ENCODE data around the gene BUB1. TPM values are rescaled to one million over a fixed set of nuclear protein-coding genes. Genes with fewer than 3 reads are reported as not detected.
A peak's percentile ranks its signal among the peaks of the same experiment; 100 is the strongest.

The BUB1 gene
- total and polyA plus RNA-seq, 4 donors = 1.6 to 12.4 (median 2.7) TPM

DNA sequence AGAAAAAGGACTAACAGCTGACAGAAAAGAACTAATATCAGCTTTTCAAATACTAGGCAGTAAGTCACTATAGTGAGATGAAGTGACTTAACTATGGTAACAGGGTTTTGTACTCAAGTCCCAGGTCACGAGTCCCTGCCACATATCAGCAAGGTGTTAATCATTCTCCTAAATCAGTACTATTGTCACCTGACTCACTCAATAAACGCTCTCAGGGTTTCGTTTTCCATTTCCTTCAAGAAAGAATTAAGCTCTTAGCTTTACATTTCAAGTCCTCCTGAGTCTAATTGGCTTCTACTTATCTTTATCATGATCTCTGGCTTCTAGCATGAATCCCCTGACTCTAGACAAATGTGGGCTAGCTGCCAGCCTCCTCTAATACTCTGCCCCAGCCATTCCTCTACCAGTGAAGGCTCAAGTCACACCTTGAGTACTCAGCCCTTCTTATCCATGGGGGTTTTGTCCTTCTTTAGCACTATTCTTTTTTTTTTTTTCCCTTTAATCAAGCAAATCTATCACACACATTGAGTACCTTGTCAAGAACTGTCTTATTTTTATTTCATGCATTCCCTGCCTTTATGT, 20.0 kb downstream of the BUB1 start:
- TF ChIP-seq, protein P1, sequence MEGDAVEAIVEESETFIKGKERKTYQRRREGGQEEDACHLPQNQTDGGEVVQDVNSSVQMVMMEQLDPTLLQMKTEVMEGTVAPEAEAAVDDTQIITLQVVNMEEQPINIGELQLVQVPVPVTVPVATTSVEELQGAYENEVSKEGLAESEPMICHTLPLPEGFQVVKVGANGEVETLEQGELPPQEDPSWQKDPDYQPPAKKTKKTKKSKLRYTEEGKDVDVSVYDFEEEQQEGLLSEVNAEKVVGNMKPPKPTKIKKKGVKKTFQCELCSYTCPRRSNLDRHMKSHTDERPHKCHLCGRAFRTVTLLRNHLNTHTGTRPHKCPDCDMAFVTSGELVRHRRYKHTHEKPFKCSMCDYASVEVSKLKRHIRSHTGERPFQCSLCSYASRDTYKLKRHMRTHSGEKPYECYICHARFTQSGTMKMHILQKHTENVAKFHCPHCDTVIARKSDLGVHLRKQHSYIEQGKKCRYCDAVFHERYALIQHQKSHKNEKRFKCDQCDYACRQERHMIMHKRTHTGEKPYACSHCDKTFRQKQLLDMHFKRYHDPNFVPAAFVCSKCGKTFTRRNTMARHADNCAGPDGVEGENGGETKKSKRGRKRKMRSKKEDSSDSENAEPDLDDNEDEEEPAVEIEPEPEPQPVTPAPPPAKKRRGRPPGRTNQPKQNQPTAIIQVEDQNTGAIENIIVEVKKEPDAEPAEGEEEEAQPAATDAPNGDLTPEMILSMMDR (IDR thresholded peaks at IDR 0.05; ENCODE audit: control extremely low read depth, extremely low read depth) = no peak
- ATAC-seq (ENCODE audit: insufficient read depth, low FRiP score) = peak; percentile 81
- Histone ChIP-seq H3K4me3 (no peak overlapping the region), H3K27ac (ENCODE audit: low read depth in 1 of 2, low read length in 1 of 2) (peak overlapping the region in 1 of 2 donors; percentile 79), H3K36me3 (ENCODE audit: control insufficient read depth in 4 of 4, insufficient read depth in 4 of 4, low read length in 4 of 4) (peaks cover 0 to 25% (median 0%) of the 10 kb centered on the region in 4 donors), H3K4me1 (ENCODE audit: control insufficient read depth in 5 of 5, insufficient read depth in 5 of 5, low read length in 5 of 5) (peaks cover 0 to 9% (median 3%) of the 10 kb centered on the region in 5 donors), H3K27me3 (ENCODE audit: control insufficient read depth in 3 of 3, insufficient read depth in 3 of 3, low read length in 2 of 3) (no peaks in the 10 kb centered on the region), H3K9ac (ENCODE audit: insufficient read depth in 1 of 2, low read length in 2 of 2) (no peak overlapping the region), H3K9me3 (ENCODE audit: control insufficient read depth in 4 of 4, insufficient read depth in 3 of 4, low read length in 3 of 4) (no peaks in the 10 kb centered on the region)
- 55 to 93% methylated on average over 3 of the region's 3 CpGs for WGBS, 2 donors
- DNase-seq = peak; percentile 58 to 84 (median 63)

DNA sequence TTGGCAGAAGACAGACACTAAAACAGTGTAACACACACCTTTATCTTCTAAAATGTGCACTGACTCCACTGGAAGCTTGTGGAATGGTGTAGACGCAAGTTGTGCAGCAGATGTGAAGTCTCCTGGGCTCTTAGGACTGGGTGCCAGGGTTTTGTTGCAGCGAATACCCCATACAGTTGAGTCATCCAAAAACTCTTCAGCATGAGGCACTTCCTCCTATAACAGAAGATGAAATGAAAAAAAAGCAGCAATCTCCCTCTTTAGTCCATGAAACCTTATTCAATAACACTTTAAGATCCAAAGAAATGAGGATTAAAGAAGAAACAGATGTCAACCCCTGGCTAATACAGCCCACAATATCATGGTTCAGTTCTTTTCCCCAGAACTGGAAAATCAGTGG, 22.2 kb downstream of the BUB1 start:
- no peaks in the 10 kb centered on the region for H3K27me3 ChIP-seq (ENCODE audit: control insufficient read depth in 3 of 3, insufficient read depth in 3 of 3, low read length in 2 of 3)
- no peak for ATAC-seq (ENCODE audit: insufficient read depth, low FRiP score)
- no peak overlapping the region for H3K9ac ChIP-seq (ENCODE audit: insufficient read depth in 1 of 2, low read length in 2 of 2)
- peaks cover 0 to 28% (median under 1%) of the 10 kb centered on the region in 4 donors for H3K36me3 ChIP-seq (ENCODE audit: control insufficient read depth in 4 of 4, insufficient read depth in 4 of 4, low read length in 4 of 4)
- DNase-seq = no peak
- TF ChIP-seq, protein P1 (IDR thresholded peaks at IDR 0.05; ENCODE audit: control extremely low read depth, extremely low read depth) = no peak
- no peaks in the 10 kb centered on the region for H3K9me3 ChIP-seq (ENCODE audit: control insufficient read depth in 4 of 4, insufficient read depth in 3 of 4, low read length in 3 of 4)
- no peak overlapping the region for H3K4me3 ChIP-seq
- no peak overlapping the region for H3K27ac ChIP-seq (ENCODE audit: low read depth in 1 of 2, low read length in 1 of 2)
- H3K4me1 ChIP-seq (ENCODE audit: control insufficient read depth in 5 of 5, insufficient read depth in 5 of 5, low read length in 5 of 5) = peaks cover 0 to 9% (median 0%) of the 10 kb centered on the region in 5 donors
- 73 to 83% methylated on average over 2 of the region's 2 CpGs for WGBS, 2 donors

DNA sequence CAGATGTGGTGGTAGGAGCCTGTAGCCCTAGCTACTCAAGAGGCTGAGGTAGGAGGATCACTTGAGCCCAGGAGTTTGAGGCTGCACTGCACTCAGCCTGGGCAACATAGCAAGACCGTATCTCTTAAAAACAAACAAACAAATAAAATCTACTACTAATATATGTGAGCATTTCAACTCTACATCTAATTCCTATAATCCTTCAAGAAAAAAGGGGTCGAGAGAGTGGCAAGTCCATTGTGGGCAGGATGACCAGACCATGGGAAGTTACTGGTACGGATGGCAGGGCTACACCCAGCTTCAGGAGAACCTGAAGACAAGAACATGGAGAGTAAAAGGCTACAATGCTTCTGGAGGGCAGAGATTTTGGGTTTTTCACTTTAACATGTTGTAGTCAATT, 24.0 kb downstream of the BUB1 start:
- H3K27me3 ChIP-seq (ENCODE audit: control insufficient read depth in 3 of 3, insufficient read depth in 3 of 3, low read length in 2 of 3) = no peaks in the 10 kb centered on the region
- ATAC-seq (ENCODE audit: insufficient read depth, low FRiP score) (no peak), DNase-seq (no peak)
- WGBS, 2 donors = 89 to 95% methylated on average over 3 of the region's 3 CpGs
- peaks cover 0 to 24% (median 3%) of the 10 kb centered on the region in 4 donors for H3K36me3 ChIP-seq (ENCODE audit: control insufficient read depth in 4 of 4, insufficient read depth in 4 of 4, low read length in 4 of 4)
- H3K4me3 ChIP-seq = no peak overlapping the region
- TF ChIP-seq, protein P1 (IDR thresholded peaks at IDR 0.05; ENCODE audit: control extremely low read depth, extremely low read depth) = no peak
- H3K4me1 ChIP-seq (ENCODE audit: control insufficient read depth in 5 of 5, insufficient read depth in 5 of 5, low read length in 5 of 5) = peaks cover 0 to 4% (median 0%) of the 10 kb centered on the region in 5 donors
- H3K9ac ChIP-seq (ENCODE audit: insufficient read depth in 1 of 2, low read length in 2 of 2) = no peak overlapping the region
- H3K27ac ChIP-seq (ENCODE audit: low read depth in 1 of 2, low read length in 1 of 2) = no peak overlapping the region
- H3K9me3 ChIP-seq (ENCODE audit: control insufficient read depth in 4 of 4, insufficient read depth in 3 of 4, low read length in 3 of 4) = peaks cover 0 to 2% (median 0%) of the 10 kb centered on the region in 4 donors

DNA sequence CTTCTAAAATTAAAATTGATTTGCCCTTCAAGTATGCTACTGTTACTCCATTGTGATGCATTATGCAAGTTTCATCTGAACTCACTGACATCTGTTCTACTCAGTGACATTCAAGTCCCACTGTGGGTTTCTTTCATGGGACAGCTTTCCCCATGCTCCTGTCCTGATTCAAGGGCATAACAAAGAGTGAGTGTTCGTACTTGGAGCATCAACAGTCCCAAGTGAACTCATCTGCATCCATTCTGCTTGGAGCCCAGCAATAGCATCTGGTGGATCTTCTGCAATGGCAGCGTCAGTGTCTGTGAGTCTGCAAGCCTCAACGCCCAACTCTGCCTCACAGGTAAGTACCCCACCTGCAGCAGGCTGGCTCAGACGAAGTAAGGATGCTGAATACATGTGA, 27.5 kb downstream of the BUB1 start:
- Histone ChIP-seq H3K27me3 (ENCODE audit: control insufficient read depth in 3 of 3, insufficient read depth in 3 of 3, low read length in 2 of 3) (no peaks in the 10 kb centered on the region), H3K27ac (ENCODE audit: low read depth in 1 of 2, low read length in 1 of 2) (no peak overlapping the region), H3K4me1 (ENCODE audit: control insufficient read depth in 5 of 5, insufficient read depth in 5 of 5, low read length in 5 of 5) (no peaks in the 10 kb centered on the region), H3K9ac (ENCODE audit: insufficient read depth in 1 of 2, low read length in 2 of 2) (no peak overlapping the region), H3K9me3 (ENCODE audit: control insufficient read depth in 4 of 4, insufficient read depth in 3 of 4, low read length in 3 of 4) (peaks cover 0 to 2% (median 0%) of the 10 kb centered on the region in 4 donors), H3K4me3 (no peak overlapping the region), H3K36me3 (ENCODE audit: control insufficient read depth in 4 of 4, insufficient read depth in 4 of 4, low read length in 4 of 4) (peaks cover 0 to 12% (median 3%) of the 10 kb centered on the region in 4 donors)
- TF ChIP-seq, protein P1 (IDR thresholded peaks at IDR 0.05; ENCODE audit: control extremely low read depth, extremely low read depth) = no peak
- DNase-seq (no peak), ATAC-seq (ENCODE audit: insufficient read depth, low FRiP score) (no peak)
- 96 to 97% methylated on average over 4 of the region's 4 CpGs for WGBS, 2 donors
